Prostate gland (tissue), 2 donors: ENCODE measurements around the gene SPTBN5.

Experiments
- POLR2A ChIP-seq: fragments of 450-650 bp; IDR thresholded peaks from one replicate; pipeline ENCODE4 v1.6.1; 2016; ENCODE audit warnings: antibody characterized with exemption, mild to moderate bottlenecking
- POLR2AphosphoS5 ChIP-seq: sonication (generic); formaldehyde crosslinking; IDR thresholded peaks from one replicate; pipeline ENCODE4 v1.6.1; 2017; ENCODE audit warnings: antibody characterized with exemption
- TF ChIP-seq, protein P1 (sequence below), 4 experiments: fragments of 200-600 bp in 2 of 4; fragments of 450-650 bp in 2 of 4; sonication (generic) in 2 of 4; IDR thresholded peaks; 1 replicate in 3 of 4; 2 replicates in 1 of 4; pipeline ENCODE4 v1.5.1; 2016 to 2019; ENCODE audit warnings: antibody characterized with exemption in 4 of 4, mild to moderate bottlenecking in 2 of 4, moderate library complexity in 2 of 4

DNA sequence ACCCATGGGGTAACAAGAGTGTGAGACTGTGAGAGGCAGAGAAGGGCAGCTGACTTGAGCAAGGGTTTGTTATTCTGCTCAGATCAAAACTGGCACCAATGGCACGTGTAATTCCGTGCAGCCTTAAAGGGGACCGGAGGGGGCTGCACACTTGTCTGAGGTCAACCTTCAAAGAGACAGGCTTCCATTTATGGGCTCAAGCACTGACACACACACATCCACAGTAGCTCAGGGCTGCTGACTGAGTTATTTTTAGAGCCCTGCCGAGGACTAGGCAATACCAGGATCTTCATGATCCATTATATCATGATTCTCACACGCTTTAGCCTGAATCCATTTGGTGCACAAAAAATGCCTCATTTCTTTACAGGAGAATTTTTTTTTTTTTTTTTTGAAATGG is 20.6 kb upstream of the SPTBN5 start:
- no peak for TF ChIP-seq POLR2AphosphoS5
- TF ChIP-seq, protein P1, sequence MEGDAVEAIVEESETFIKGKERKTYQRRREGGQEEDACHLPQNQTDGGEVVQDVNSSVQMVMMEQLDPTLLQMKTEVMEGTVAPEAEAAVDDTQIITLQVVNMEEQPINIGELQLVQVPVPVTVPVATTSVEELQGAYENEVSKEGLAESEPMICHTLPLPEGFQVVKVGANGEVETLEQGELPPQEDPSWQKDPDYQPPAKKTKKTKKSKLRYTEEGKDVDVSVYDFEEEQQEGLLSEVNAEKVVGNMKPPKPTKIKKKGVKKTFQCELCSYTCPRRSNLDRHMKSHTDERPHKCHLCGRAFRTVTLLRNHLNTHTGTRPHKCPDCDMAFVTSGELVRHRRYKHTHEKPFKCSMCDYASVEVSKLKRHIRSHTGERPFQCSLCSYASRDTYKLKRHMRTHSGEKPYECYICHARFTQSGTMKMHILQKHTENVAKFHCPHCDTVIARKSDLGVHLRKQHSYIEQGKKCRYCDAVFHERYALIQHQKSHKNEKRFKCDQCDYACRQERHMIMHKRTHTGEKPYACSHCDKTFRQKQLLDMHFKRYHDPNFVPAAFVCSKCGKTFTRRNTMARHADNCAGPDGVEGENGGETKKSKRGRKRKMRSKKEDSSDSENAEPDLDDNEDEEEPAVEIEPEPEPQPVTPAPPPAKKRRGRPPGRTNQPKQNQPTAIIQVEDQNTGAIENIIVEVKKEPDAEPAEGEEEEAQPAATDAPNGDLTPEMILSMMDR (IDR thresholded peaks at IDR 0.05), result no peak
- TF ChIP-seq POLR2A, result no peak
